ENCODE data around the gene WBP2NL.

WBP2NL gene

GRCh38 chr22:41979423-41980250 lies 19.0 kb upstream of the WBP2NL start:
- no peak for DNase-seq

GRCh38 chr22:41982865-41983264 lies 15.7 kb upstream of the WBP2NL start:
- DNase-seq: no peak

- no peak for DNase-seq
Measured at GRCh38 chr22:41983513-41984405, 14.8 kb upstream of the WBP2NL start.

GRCh38 chr22:41987276-41987675 lies 11.3 kb upstream of the WBP2NL start:
- no peak for DNase-seq

GRCh38 chr22:41989246-41989645 lies 9.3 kb upstream of the WBP2NL start:
- no peak for DNase-seq

- no peak for DNase-seq
Measured at GRCh38 chr22:41991111-41991510, 7.5 kb upstream of the WBP2NL start.

- DNase-seq: no peak
Measured at GRCh38 chr22:41992496-41992895, 6.1 kb upstream of the WBP2NL start.

GRCh38 chr22:41995211-41995610 lies 3.4 kb upstream of the WBP2NL start:
- DNase-seq: no peak

- no peak for DNase-seq
Measured at GRCh38 chr22:41996826-41997225, 1.8 kb upstream of the WBP2NL start.

- no peak for DNase-seq
Measured at GRCh38 chr22:42000466-42000865, 1.9 kb downstream of the WBP2NL start.

GRCh38 chr22:42001121-42001520 lies 2.5 kb downstream of the WBP2NL start:
- no peak for DNase-seq

GRCh38 chr22:42001706-42002105 lies 3.1 kb downstream of the WBP2NL start:
- DNase-seq: no peak

- DNase-seq: no peak
Measured at GRCh38 chr22:42007922-42008321, 9.3 kb downstream of the WBP2NL start.

GRCh38 chr22:42010778-42011177 lies 12.2 kb downstream of the WBP2NL start:
- no peak for DNase-seq

GRCh38 chr22:42013385-42013784 lies 14.8 kb downstream of the WBP2NL start:
- no peak for DNase-seq

GRCh38 chr22:42016111-42016510 lies 17.5 kb downstream of the WBP2NL start:
- DNase-seq: no peak

GRCh38 chr22:42018224-42018623 lies 19.6 kb downstream of the WBP2NL start:
- DNase-seq: no peak

- no peak for DNase-seq
Measured at GRCh38 chr22:42021571-42021970, 23.0 kb downstream of the WBP2NL start.

GRCh38 chr22:42022162-42022847 lies 23.7 kb downstream of the WBP2NL start:
- DNase-seq: no peak

- DNase-seq: no peak
Measured at GRCh38 chr22:42025421-42025820, 26.8 kb downstream of the WBP2NL start.

- DNase-seq: no peak
Measured at GRCh38 chr22:42026705-42027104, 28.1 kb downstream of the WBP2NL start.

- DNase-seq: no peak
Measured at GRCh38 chr22:42033263-42034181, 34.9 kb downstream of the WBP2NL start.
